Tongue (tissue), 2 donors: ENCODE data around the gene PLXNC1. TPM values are rescaled to one million over a fixed set of nuclear protein-coding genes. Genes with fewer than 3 reads are reported as not detected.

Experiments
- DNase-seq: peaks from one replicate; pipeline ENCODE4 v3.0.0-alpha.2; 2015
- total RNA-seq: library from RNA; depleted of rRNA; stranded (reverse); fragments of >200 nt; gene quantifications from one replicate; pipeline ENCODE4 v1.2.3, GENCODE V29; 2014

PLXNC1 gene
- total RNA-seq, 1 donor from 2014 or later, result 13.4 TPM

DNA sequence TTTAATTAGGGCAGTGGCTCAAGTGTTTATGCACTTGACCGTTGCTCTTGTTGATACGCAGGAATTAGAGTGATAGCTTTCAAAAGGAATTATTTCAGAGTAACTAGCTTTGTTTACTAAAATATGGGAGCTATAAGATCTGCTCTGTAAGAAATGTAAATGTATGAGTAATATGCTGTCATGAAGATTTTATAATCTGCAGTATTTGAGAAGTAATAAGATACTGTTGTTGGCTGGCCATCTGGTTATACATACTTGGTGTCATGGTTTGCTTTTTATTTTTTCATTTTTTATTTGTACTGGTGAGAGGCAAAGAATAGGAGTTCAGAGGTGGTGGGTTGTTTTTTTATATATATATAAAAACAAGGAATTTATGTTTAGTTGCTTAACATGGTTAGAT lies 58.5 kb downstream of the PLXNC1 start:
- DNase-seq, result no peak

GRCh38 chr12:94207467-94207848 lies 59.1 kb downstream of the PLXNC1 start:
- no peak for DNase-seq

DNA sequence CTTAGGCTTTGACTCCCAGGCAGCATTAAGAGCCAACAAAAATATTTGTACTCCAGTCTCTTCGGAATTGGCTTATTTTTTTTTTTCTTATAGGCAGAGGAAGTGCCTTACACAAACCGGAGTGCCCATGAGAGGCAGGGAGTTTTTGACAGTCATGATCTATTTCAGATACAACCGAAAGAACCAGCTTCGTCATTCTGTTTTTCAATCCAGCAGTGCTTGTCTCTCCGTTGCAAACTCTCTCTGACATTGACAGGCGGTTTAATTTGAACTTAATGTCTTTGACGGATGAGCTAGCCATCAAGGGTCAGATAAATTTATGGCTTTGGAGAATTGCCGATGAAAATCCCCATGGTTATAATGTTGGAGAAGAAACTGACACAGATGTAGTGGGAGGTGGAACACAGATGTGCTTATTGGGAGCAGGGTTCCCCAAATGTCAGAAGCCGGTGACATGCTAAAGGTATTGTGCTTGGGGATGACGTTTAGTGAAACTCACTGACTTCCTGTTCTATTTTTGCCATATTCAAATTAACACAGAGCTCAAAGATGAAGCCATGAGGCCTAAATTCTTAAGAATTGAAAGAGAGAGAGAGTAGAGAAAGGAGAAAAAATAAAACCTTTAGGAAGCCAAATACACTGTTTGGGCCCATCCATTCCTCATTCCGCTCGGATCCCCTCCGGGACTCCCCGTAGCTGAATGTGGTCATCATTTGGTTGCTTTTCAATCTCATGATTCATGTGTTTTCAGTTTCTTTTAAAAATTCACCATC lies 59.7 kb downstream of the PLXNC1 start:
- DNase-seq, result peak; percentile 25

- DNase-seq, result no peak
Measured at GRCh38 chr12:94208622-94208966, 60.2 kb downstream of the PLXNC1 start.

DNA sequence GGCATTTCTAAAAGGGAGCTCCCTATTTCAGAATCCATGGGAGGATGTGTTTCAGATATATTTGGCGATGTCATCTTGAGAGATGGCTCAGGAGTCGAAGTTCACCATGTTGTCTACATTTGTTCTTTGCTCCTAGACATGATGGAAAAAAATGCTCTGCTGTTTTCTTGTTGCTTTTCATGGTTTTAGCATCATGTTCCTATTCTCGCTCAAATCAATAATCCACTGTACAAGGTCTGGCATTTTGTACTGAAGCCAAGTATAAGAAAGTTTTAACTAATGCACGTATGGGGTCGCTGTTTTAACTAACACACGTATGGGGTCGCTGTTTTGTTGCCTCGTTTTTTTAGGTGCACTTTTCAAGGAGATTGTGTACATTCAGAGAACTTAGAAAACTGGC lies 60.9 kb downstream of the PLXNC1 start:
- DNase-seq, result no peak

GRCh38 chr12:94211021-94211420 lies 62.6 kb downstream of the PLXNC1 start:
- no peak for DNase-seq

GRCh38 chr12:94218233-94218632 lies 69.9 kb downstream of the PLXNC1 start:
- no peak for DNase-seq

- no peak for DNase-seq
Measured at GRCh38 chr12:94219622-94220302, 71.4 kb downstream of the PLXNC1 start.

DNA sequence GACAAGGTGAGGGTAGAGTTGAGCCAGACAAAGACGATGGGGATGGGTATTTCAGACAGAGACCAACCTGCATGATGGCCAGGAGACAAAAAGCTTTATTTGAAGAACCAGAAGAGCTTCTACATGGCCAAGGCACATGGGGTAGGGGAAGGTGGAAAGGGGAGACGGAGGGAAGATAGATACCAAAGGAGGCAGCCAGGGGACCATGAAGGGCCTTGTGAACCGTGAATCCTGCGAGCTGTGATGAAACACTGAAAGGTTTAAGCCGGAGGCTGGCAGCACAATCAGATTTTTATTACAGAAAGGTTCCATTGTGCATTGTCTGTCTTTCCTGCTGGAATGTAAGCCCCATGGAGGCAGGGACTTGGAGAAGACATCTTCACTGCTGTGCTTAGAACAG lies 72.4 kb downstream of the PLXNC1 start:
- no peak for DNase-seq

GRCh38 chr12:94222351-94223084 lies 74.1 kb downstream of the PLXNC1 start:
- no peak for DNase-seq

DNA sequence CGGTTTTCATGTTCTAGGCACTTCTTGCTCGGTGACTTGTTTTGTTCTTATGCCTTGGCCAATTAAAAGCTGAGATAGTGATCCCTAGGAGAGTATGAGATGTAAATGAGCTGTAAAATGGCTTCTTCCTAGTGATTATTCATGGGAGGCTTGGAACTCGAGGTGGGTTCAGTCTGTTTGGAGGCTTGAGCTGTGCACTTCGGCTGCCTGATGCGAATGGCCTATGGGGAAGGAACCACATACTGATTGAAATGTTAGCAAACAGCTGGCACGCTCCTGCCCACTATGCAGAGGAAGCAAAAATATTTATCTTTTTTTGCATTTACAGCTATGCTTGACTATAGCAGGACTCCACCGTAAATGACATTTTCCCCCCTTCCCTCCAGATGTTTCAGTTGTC lies 75.5 kb downstream of the PLXNC1 start:
- DNase-seq, result no peak

GRCh38 chr12:94225506-94225905 lies 77.1 kb downstream of the PLXNC1 start:
- no peak for DNase-seq

GRCh38 chr12:94225947-94226630 lies 77.7 kb downstream of the PLXNC1 start:
- DNase-seq, result no peak

GRCh38 chr12:94227066-94227465 lies 78.7 kb downstream of the PLXNC1 start:
- DNase-seq, result no peak

DNA sequence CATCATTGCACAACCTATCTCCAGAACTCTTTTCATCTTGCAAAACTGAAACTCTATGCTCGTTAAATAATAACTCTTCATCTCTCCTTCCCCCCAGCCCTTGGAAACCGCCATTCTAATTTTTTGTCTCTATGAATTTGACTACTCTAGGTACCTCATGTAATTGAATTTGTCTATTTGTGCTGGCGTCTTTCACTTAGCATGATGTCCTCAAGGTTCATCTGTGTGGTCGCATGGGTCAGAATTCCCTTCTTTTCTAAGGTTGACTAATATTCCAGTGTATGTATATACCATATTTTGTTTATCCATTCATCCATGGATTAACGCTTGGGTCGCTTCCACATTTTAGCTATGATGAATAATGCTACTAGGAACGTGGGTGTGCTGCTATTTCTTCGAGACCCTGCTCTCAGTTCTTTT lies 80.1 kb downstream of the PLXNC1 start:
- DNase-seq, result no peak

DNA sequence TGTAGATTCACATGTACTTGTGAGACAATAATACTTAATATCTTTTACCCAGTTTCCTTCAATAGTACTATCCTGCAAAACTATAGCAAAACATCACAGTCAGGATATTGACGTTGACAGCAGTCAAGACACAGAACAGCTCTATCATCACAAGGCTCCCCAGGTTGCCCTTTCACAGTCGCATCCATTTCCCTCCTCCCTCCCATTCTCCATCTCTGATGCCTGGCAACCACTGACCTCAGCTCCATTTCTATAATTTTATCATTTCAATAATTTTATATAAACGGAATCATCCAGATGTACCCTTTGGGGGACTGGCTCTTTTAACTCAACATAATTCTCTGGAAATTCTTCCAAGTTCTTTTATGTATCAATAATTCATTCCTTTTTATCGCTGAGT lies 81.5 kb downstream of the PLXNC1 start:
- no peak for DNase-seq

GRCh38 chr12:94230357-94230905 lies 82.1 kb downstream of the PLXNC1 start:
- DNase-seq, result no peak

- no peak for DNase-seq
Measured at GRCh38 chr12:94231709-94232108, 83.3 kb downstream of the PLXNC1 start.

GRCh38 chr12:94235848-94236247 lies 87.5 kb downstream of the PLXNC1 start:
- no peak for DNase-seq

DNA sequence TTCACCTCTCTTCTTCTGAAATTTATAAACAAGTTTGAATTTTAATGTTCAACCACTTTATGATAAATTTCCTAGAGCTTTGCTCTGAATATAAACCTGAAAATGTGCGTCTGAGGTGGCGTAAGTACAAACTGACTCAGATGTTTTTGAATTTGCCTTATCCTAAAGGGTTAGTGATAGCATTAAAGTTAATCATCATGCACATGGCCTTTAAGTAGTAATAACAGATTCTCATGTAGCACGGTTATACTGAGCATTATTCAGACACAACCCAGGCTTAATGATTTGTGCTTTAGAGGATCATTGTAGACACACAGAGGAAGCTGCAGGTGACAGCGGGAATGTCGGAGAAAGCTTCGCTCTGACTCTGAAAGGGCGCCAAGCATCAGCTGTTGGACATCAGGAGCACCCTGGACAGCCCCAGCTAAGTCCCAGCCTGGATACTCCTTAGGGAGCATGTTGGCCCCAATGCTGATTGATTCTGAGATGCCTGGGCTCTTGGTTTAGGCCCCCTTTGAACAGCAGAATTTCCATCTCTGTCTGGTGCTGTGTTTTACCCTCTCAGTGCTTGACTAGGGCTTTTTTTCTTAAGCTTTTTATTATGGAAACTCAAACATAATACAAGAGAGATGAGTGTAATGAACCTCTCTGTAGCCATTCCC lies 91.1 kb downstream of the PLXNC1 start:
- no peak for DNase-seq

- DNase-seq, result no peak
Measured at GRCh38 chr12:94240171-94240570, 91.8 kb downstream of the PLXNC1 start.

DNA sequence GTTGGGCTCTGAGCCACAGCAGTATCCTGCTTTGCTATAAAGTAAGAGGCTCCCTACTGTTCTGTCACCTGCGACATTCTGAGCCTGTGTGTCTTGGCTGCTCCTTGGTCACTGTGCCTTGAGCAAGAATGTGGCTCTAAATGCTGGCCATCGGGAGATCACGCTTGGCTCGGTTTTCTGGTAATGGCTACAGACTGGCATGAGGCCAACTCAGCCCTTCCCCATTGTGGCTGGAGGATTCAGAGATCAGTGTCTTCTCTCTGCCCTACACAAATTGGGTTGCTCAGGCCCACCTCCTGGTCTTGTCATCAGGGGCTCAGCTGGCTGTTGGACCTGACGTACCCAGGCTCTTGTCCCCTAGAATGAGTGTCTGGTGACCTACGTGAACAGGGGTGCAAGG lies 94.5 kb downstream of the PLXNC1 start:
- no peak for DNase-seq
